ENCODE data around the gene AGL. TPM values are rescaled to one million over a fixed set of nuclear protein-coding genes. Genes with fewer than 3 reads are reported as not detected.

Gene AGL
- total and polyA plus RNA-seq, 2 of the 4 experiments (the other 2 are of a cell fraction), result 2.4 to 7.0 TPM

GRCh38 chr1:99950486-99950885 lies 100.3 kb downstream of the AGL start:
- ChIA-PET POLR2A (ENCODE audit: unreplicated experiment) (no interaction called here), CTCF (no interaction called here)
- Histone ChIP-seq H3K36me3 (ENCODE audit: control insufficient read depth, insufficient read depth, low read length) (no peaks in the 10 kb centered on the region), H3K4ac (ENCODE audit: low read depth, low read length) (no peak overlapping the region), H2BK20ac (ENCODE audit: low read depth, low read length) (no peak overlapping the region), H3K4me3 (ENCODE audit: insufficient read depth, low read depth, low read length) (no peak overlapping the region), H4K91ac (ENCODE audit: insufficient read depth, low read depth, low read length) (no peak overlapping the region), H3K18ac (ENCODE audit: low read depth, low read length) (no peak overlapping the region), H3K9ac (ENCODE audit: low read depth, low read length) (no peak overlapping the region), H3K4me1 (ENCODE audit: control insufficient read depth, insufficient read depth, low read length) (no peaks in the 10 kb centered on the region), H4K20me1 (ENCODE audit: insufficient read depth, low read length) (no peaks in the 10 kb centered on the region), H2AFZ (replicated peaks; ENCODE audit: low read length, poor library complexity) (no peak overlapping the region), H3K56ac (ENCODE audit: extremely low read depth, insufficient read depth, low read length) (no peak overlapping the region), H2BK15ac (ENCODE audit: low read depth, low read length) (no peak overlapping the region), H3K27me3 (ENCODE audit: control insufficient read depth, insufficient read depth, low read length) (no peaks in the 10 kb centered on the region), H4K8ac (ENCODE audit: low read depth in 2 of 2, low read length in 2 of 2) (no peak overlapping the region), H3K27ac (ENCODE audit: insufficient read depth, low read length) (no peak overlapping the region), H3K14ac (replicated peaks; ENCODE audit: low read depth, low read length) (no peak overlapping the region), H3K23ac (ENCODE audit: low read depth, low read length) (no peak overlapping the region), H4K5ac (ENCODE audit: low read depth, low read length) (no peak overlapping the region), H3K79me1 (ENCODE audit: low read depth in 1 of 2, low read length in 2 of 2) (no peaks in the 10 kb centered on the region), H2BK120ac (ENCODE audit: low read depth, low read length) (no peak overlapping the region), H2AK9ac (replicated peaks; ENCODE audit: low read depth, low read length, poor library complexity) (no peak overlapping the region), H3K9me3 (ENCODE audit: control insufficient read depth, insufficient read depth, low read length) (no peaks in the 10 kb centered on the region), H3K9me1 (ENCODE audit: insufficient read depth, low read length) (no peaks in the 10 kb centered on the region), H3K4me2 (ENCODE audit: low read depth, low read length) (no peak overlapping the region), H2BK5ac (ENCODE audit: low read depth, low read length, poor library complexity, severe bottlenecking) (no peak overlapping the region), H2AK5ac (ENCODE audit: low read depth, low read length) (no peak overlapping the region)
- no peak for TF ChIP-seq RCOR1 (IDR thresholded peaks at IDR 0.05; ENCODE audit: insufficient replicate concordance, low read length)
- no peak for TF ChIP-seq RFX5 (IDR thresholded peaks at IDR 0.05; ENCODE audit: low read depth, low read length)
- no peak for TF ChIP-seq BHLHE40 (IDR thresholded peaks at IDR 0.05; ENCODE audit: low read depth, low read length)
- no peak for TF ChIP-seq NFE2L2 (IDR thresholded peaks at IDR 0.05; ENCODE audit: low read depth, low read length)
- no peak for TF ChIP-seq CHD1 (IDR thresholded peaks at IDR 0.05; ENCODE audit: low read depth, low read length)
- no peak for TF ChIP-seq CEBPB (IDR thresholded peaks at IDR 0.05; ENCODE audit: low read depth, low read length)
- no peak for TF ChIP-seq FOS (IDR thresholded peaks at IDR 0.05; ENCODE audit: low read depth, low read length)
- TF ChIP-seq POLR2A (IDR thresholded peaks at IDR 0.05; ENCODE audit: low read depth, low read length), result no peak
- TF ChIP-seq MAZ (IDR thresholded peaks at IDR 0.05; ENCODE audit: borderline replicate concordance, low read depth, low read length), result no peak
- TF ChIP-seq CTCF (conservative IDR thresholded peaks at IDR 0.05; ENCODE audit: low read depth, low read length), result no peak
- TF ChIP-seq MAFK (IDR thresholded peaks at IDR 0.05; ENCODE audit: low read depth, low read length), result no peak
- TF ChIP-seq SMC3 (IDR thresholded peaks at IDR 0.05; ENCODE audit: low read depth, low read length), result no peak
- TF ChIP-seq MXI1 (IDR thresholded peaks at IDR 0.05; ENCODE audit: borderline replicate concordance, low read depth, low read length), result no peak
- no peak for TF ChIP-seq ELK1 (IDR thresholded peaks at IDR 0.05; ENCODE audit: borderline replicate concordance, low read depth, low read length)
- no peak for TF ChIP-seq RAD21 (IDR thresholded peaks at IDR 0.05; ENCODE audit: low read length)
- TF ChIP-seq USF2 (IDR thresholded peaks at IDR 0.05; ENCODE audit: low read depth, low read length), result no peak
- no peak for DNase-seq
- dilution Hi-C loops (cut with HindIII; ENCODE audit: low sequenced_read_pairs, unreplicated experiment), result no loop called here
- no TSS peak for BruUV-seq (replicated peaks)
- no peak for ATAC-seq (ENCODE audit: low read depth)
- WGBS, 2 experiments (ENCODE audit: extremely low coverage in 2 of 2, insufficient read length in 1 of 2), result no CpG with 5 or more reads among the region's 3 CpGs
- intact Hi-C loops (cut with micrococcal nuclease), result no loop called here
- in situ Hi-C loops (cut with MboI; ENCODE audit: low sequenced_read_pairs), result no loop called here

Data from IMR-90 (cell line).